ENCODE results near the gene GET4. TPM values are rescaled to one million over a fixed set of nuclear protein-coding genes. Genes with fewer than 3 reads are reported as not detected.

GET4 gene
- total and polyA plus RNA-seq, 2 of the 8 experiments (the other 6 are each of a cell fraction or from before 2014, with no cell fraction given) = 56.7 to 74.1 TPM

GRCh38 chr7:862157-862556 lies 14.2 kb upstream of the GET4 start (continued):
- TF ChIP-seq CBX5 (IDR thresholded peaks at IDR 0.05; ENCODE audit: low read depth, low read length) (no peak), CTCF (IDR thresholded peaks at IDR 0.05; ENCODE audit: control extremely low read depth in 1 of 3, insufficient read depth in 1 of 3, low read depth in 1 of 3, low read length in 3 of 3) (no peak), SUZ12 (IDR thresholded peaks at IDR 0.05; ENCODE audit: low read length) (no peak), GABPA (IDR thresholded peaks at IDR 0.05; ENCODE audit: borderline replicate concordance, insufficient read depth, low read length) (no peak), TAF7 (optimal IDR thresholded peaks at IDR 0.05; ENCODE audit: borderline replicate concordance, low read depth, low read length) (no peak), FOSL1 (IDR thresholded peaks at IDR 0.05; ENCODE audit: insufficient read depth, low read depth, low read length) (no peak)

All from H1 (cell line).